ENCODE measurements around the gene WWTR1.

GRCh38 chr3:149658744-149659497 lies 1.1 kb upstream of the WWTR1 start:
- TF ChIP-seq REST (IDR thresholded peaks at IDR 0.05) = no peak
- TF ChIP-seq YY1 (IDR thresholded peaks at IDR 0.05) = no peak
- no peak for TF ChIP-seq CTCF (IDR thresholded peaks at IDR 0.05; ENCODE audit: low read depth, low read length, missing input control)
- no peak for TF ChIP-seq SP1 (IDR thresholded peaks at IDR 0.05)
- TF ChIP-seq ZBTB33 (IDR thresholded peaks at IDR 0.05) = no peak

Data from liver (tissue), 3 donors.